Middle frontal gyrus (tissue), 1 donor: Measurements from ENCODE around the gene DNM1.
A peak's percentile ranks its signal among the peaks of the same experiment; 100 is the strongest.

ENCODE experiments used
- DNase-seq: peaks from one replicate; pipeline ENCODE4 v3.0.0-alpha.2; 2015; ENCODE audit warnings: low spot score; ENCODE audit errors: extremely low spot score

The DNM1 gene

GRCh38 chr9:128203024-128203706 is at the start of gene DNM1:
Gene DNM1 (plus strand): TSS chr9:128203379. CDS start chr9:128203471, 92 bp downstream.
- DNase-seq: no peak

DNA sequence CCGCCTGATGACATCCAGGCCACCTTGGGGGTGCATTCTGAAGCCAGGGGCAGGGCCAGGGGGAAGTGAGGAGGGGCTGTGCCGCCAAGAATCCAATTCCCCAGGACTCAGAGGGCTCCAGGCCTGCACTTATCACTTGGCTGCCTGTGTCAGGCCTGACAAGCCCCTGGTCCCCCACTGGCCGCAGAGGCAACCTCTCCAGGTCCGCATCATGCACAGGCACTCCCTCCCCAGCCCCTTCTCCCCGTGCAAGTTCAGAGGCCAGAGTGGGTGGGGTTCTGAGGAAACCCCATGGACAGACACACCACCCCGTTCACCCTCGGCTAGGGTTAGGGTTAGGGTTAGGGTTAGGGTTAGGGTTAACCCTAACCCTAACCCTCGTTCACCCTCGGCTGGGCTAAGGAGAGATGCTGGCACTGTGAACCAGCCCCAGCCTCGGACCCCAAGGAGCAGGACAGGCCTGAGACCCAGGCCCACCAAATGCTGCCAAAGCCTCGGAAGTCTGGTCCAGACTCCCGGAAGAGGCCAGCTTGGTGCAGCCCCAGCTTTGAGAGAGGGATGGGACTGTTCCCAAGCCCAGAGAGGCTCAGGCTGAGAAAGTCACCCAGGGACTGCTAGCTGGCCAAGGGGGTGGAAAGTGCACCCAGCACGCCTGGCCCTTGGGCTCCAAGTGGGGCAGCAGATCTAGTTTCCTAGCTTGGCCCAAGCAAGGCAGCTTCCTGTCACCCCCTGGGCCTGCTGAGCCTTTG is 49.1 kb upstream of the DNM1 start:
- DNase-seq: no peak

DNA sequence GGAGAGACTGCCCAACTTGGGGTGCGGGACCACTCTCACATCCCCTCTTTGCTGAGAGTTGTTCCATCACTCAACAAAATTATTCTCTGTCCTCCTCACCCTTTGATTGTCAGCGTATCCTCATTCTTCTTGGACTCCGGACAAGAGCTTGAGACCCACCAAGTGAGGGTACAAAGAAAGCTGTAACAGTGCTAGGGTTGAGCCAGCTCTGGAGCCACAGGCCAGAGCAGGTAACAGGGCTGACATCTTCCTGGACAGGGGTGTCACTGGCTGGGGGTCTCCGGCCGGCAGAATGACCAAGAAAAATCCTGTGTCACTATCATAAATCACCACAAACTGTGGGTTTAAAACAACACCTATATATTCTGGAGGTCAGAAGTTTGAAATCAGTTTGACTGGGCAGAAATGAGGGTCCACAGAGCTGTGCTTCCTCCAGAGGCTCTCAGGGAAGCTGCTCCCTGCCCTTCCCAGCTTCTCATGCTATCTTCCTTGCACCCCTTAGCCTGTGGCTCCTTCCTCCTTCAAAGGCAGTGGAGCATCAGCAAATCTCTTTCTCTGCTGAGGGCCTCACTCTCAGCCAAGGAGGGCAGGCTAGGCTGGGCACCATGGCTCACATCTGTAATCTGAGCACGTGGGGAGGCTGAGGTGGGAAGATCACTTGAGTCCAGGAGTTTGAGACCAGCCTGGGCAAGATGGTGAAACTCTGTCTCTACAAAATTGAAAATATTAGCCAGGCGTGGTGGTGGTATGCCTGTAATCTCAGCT is 47.3 kb upstream of the DNM1 start:
- DNase-seq: no peak

- no peak for DNase-seq
Observed at GRCh38 chr9:128159522-128159783, 43.7 kb upstream of the DNM1 start.

DNA sequence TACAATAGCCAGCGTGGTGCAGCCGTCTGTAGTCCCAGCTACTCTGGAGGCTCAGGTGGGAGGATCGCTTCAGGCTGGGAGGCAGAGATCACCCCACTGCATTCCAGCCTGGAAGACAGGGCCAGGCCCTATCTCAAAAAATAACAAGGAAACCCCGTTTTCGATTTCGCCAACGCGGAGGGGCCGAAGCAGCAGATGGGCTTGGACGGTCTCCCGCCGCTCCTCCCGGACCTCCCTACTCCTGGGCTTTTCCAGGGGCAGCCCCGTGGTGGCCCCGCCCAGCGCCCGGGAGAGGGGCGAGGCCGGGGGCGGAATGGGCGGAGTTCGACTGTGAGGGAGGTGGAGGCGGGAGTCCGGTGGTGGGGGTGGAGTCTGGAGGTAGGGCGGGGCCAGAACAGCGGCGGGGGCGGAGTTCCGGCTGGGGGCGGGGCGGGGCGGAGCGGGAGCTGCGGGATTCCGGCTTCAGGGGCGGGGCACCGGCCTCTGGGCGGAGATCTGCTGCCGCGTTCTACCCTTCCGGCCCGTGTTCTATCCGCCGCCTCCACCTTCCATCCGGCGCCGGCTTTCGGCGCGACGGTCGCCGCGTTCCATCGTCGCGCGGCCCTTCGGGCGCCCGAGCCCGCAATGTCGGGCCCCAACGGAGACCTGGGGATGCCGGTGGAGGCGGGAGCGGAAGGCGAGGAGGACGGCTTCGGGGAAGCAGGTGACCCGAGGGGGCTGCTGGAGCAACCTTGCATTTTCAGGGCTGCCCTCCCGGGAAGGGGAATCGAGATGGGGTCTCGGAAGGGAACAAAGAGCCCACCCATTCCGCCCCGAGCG is 43.2 kb upstream of the DNM1 start, which contains the start of gene BBLN:
Gene BBLN, plus strand, starts transcription at position 482 of the 819 bp plus-strand sequence. Its CDS starts 143 bp downstream, at position 625.
- peak; percentile 72 for DNase-seq

DNA sequence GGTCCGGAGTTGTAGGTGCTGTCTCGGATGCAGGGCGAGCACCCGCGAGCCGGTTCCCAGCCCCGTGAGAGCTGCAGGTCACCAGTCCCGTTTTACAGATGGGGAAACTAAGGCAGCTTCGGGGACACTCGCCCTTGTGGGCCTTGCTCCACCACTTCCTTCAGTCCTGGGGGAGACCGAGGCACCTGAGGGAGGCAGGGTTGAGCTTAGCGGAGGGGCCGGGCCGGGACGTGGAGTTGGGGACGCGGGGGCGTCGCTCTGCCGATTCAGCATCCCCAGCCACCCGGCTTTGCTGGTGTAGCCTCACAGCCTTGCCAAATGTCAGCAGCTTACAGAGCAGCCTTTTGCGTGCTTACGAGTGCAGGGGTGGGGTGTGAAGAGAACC is 42.6 kb upstream of the DNM1 start:
- no peak for DNase-seq

GRCh38 chr9:128161215-128161902 is 41.8 kb upstream of the DNM1 start:
- DNase-seq: no peak

GRCh38 chr9:128162215-128163026 is 40.8 kb upstream of the DNM1 start:
- DNase-seq: no peak

- no peak for DNase-seq
Observed at GRCh38 chr9:128163027-128163515, 40.1 kb upstream of the DNM1 start.

DNA sequence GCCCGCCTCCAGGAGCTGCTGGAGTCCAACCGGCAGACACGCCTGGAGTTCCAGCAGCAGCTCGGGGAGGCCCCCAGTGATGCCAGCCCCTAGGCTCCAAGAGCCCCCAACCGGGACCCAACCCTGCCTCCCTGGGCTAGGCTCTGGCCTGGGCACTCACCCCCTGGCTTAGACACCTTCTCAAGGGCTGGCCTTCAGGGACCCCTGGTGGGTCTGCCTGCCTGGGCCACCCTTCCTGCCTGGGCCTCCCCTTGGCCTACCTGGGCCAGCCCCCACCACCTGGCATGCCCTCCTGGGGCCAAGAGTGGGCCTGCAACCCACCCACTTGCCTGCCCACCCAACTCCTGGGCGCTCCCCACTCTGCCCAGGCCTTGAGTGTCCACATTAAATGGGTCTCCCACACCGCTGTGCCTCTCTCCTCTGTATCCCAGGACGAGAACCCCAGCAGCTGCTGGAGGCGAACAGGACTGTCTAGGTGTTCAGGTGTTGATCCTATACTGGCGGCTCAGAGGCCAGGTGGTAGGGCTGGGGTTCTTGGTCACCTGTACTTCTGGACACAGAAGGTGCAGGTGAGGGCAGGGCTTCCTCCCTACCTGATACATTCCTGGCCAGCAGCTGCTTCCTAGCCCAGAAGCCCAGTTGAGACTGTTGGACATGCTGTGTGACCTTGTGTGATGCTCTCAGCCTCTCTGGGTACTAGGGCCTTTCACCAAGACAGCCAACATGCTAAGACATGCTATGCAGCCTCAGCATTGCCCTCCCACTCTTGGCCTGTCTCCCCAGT is 39.5 kb upstream of the DNM1 start:
- DNase-seq: no peak

DNA sequence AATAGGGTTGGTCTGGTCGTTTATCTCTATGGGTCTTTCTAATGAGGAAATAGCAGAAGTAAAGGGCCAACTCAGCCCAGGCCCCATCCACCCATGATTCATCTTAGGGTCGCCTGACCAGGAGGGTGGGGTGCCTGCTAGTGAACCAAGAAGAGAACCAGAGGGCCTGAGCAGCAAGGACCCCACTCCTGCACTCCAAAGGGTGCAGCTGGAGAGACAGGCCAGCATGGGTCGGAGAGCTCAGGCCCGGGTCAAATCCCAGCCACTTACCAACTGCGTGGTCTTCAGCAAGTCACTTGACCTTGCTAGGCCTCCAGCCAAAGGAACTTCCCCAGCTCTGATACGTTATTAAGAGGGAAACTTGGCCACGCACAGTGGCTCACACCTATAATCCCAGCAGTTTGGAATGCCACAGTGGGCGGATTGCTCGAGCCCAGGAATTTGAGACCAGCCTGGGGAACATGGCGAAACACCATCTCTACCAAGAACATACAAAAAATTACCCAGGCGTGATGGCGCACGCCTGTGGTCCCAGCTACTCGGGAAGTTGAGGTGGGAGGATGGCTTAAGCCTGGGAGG is 38.8 kb upstream of the DNM1 start:
- DNase-seq: no peak

DNA sequence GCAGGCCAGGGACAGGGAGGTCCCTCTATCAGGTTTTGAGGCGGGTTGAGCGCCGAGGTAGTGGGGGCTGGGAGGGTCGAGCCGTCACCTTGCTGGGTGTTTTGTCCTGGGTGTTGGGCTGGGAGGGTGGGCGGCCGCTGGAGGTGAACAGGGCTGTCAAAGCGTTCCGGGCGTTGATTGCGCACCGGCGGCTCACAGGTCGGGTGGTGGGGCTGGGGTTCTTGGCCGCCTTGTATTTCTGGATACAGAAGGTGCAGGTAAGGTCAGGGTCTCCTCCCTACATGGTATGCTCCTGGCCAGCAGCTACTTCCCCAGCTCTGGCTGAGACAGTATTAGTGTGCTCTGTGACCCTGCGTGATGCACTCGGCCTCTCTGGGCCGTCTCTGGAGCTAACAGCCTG is 37.0 kb upstream of the DNM1 start:
- no peak for DNase-seq

GRCh38 chr9:128167209-128167608 is 36.0 kb upstream of the DNM1 start:
- no peak for DNase-seq

DNA sequence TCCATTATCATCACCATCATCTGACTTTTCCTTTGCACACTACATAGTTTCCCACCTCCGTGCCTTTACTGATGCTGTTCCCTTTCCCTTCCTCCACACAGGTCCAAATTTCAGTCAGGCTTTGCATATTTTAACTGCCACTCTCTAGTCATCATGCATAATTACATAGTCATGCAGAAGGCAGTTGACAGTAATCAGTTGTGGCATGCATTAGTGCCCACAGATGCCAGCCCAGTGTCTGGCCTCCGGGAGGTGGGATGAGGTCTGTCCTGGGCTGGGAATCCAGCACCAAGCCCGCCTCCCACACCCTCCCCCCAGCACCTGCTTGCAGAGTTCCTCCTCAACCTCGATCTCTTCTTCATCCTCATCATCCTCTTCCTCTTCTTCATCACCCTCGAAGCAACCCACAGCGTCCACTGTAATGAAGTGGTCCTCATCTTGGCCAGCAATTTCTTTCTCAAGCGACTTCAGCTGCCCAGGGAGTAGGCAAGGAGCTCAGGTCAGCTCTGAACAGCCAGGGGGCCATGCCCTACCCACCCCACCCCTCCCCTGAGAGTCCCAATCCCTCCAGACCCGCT is 34.4 kb upstream of the DNM1 start:
- no peak for DNase-seq

GRCh38 chr9:128169492-128169891 is 33.7 kb upstream of the DNM1 start:
- DNase-seq: no peak

- DNase-seq: no peak
Observed at GRCh38 chr9:128169925-128170324, 33.3 kb upstream of the DNM1 start.

GRCh38 chr9:128174062-128174461 is 29.1 kb upstream of the DNM1 start:
- no peak for DNase-seq

DNA sequence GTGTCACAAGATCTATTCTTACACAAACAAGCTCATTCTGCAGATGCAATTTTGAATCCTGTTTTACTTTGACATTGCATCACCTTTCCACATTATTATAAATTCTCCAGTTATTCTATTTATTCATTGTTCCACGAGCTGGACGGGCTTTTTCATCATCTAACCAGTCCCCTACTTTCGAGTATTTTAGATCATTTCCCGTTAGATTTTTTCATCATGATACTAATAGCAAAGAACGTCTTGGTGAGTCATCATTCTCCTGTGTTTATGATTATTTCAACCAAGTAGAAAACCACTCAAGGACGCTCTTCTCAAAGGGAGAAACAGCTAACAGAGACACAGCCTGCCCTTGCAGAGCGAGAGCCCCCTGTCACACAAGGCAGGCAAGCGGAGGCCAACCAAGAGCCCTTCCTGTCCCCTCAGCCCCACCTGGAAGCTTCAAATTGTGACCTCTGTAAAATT is 28.0 kb upstream of the DNM1 start:
- no peak for DNase-seq
